HepG2 (cell line): ENCODE measurements around the gene COL10A1. TPM values are rescaled to one million over a fixed set of nuclear protein-coding genes. Genes with fewer than 3 reads are reported as not detected.

ENCODE experiments used
- ATAC-seq: fragments of 200-7000 bp; cut with Tn5 transposase; 3 replicates; pipeline ENCODE4 v1.9.1; 2020; ENCODE audit warnings: mild to moderate bottlenecking, moderate library complexity
- BruUV-seq: library from RNA; stranded (reverse); fragments of 400-500 nt; replicated peaks from 2 replicates; lab custom pipeline; 2021; lab: Mats Ljungman, UMichigan
- CTCF ChIA-PET: fragments of 300-600 bp; formaldehyde crosslinking; extraction: SDS; loops from one replicate; lab custom pipeline; 2021; ENCODE audit warnings: low total read pairs, inconsistent platforms, low intra/inter-chr PET ratio; lab: Yijun Ruan, JAX
- POLR2A ChIA-PET: fragments of 350-600 bp; sonication (Branson Sonifier 250); formaldehyde crosslinking; loops from one replicate; lab custom pipeline; 2020; ENCODE audit warnings: antibody characterized with exemption, inconsistent platforms; lab: Yijun Ruan, JAX
- DNase-seq: peaks from one replicate; pipeline ENCODE4 v3.0.0-alpha.2; 2015; ENCODE audit warnings: low spot score
- FAIRE-seq: peaks from 3 replicates; lab custom pipeline; 2011; peaks lifted over from hg19 to GRCh38; lab: Jason Lieb, UNC
- H2AFZ ChIP-seq: one replicate; pipeline ENCODE4 v1.6.1; 2011; ENCODE audit warnings: low read length, inconsistent platforms
- H3K27ac ChIP-seq: fragments of 300-600 bp; 3 replicates; pipeline ENCODE4 v1.8.0; 2011; ENCODE audit warnings: mixed run types, mild to moderate bottlenecking, mixed read lengths, low read length, inconsistent platforms; ENCODE audit not compliant: insufficient read depth; ENCODE audit errors: extremely low read length
- H3K27me3 ChIP-seq, 2 experiments: fragments of 200-600 bp in 1 of 2; 2 replicates in 1 of 2; 3 replicates in 1 of 2; pipeline versions ENCODE4 v1.6.0 to v1.8.0; 2011; ENCODE audit warnings: low read length in 2 of 2, mild to moderate bottlenecking in 2 of 2, moderate library complexity in 2 of 2, inconsistent platforms in 1 of 2; ENCODE audit not compliant: insufficient read depth in 2 of 2, control insufficient read depth in 1 of 2
- H3K36me3 ChIP-seq, 2 experiments: fragments of 200-600 bp in 1 of 2; replicated peaks in 1 of 2; 2 replicates in 1 of 2; 3 replicates in 1 of 2; pipeline versions ENCODE4 v1.5.1 to v1.8.0; 2011; ENCODE audit warnings: low read length in 2 of 2, inconsistent platforms in 1 of 2; ENCODE audit not compliant: insufficient read depth in 2 of 2, control insufficient read depth in 1 of 2
- H3K4me1 ChIP-seq: 2 replicates; pipeline ENCODE4 v1.5.1; 2012; ENCODE audit warnings: low read length, inconsistent platforms; ENCODE audit not compliant: insufficient read depth
- H3K4me2 ChIP-seq: 2 replicates; pipeline ENCODE4 v1.6.0; 2011; ENCODE audit warnings: low read depth, low read length, inconsistent platforms
- H3K4me3 ChIP-seq, 3 experiments: fragments of 200-600 bp in 1 of 3; sonication (generic), shearing (Covaris generic) in 1 of 3; replicated peaks in 1 of 3; 2 replicates each; pipeline ENCODE4 v1.5.1; 2011 to 2016; ENCODE audit warnings: low read length in 3 of 3, inconsistent platforms in 2 of 3, low read depth in 2 of 3, mild to moderate bottlenecking in 2 of 3, control low read depth in 1 of 3, mixed read lengths in 1 of 3; ENCODE audit not compliant: insufficient read depth in 1 of 3
- H3K79me2 ChIP-seq: one replicate; pipeline ENCODE4 v1.6.1; 2011; ENCODE audit warnings: low read length, inconsistent platforms; ENCODE audit not compliant: insufficient read depth
- H3K9ac ChIP-seq: 2 replicates; pipeline ENCODE4 v1.6.0; 2011; ENCODE audit warnings: mild to moderate bottlenecking, low read depth, low read length, inconsistent platforms; ENCODE audit not compliant: insufficient read depth
- H3K9me3 ChIP-seq: 2 replicates; pipeline ENCODE4 v1.5.1; 2012; ENCODE audit warnings: mild to moderate bottlenecking, low read length
- H4K20me1 ChIP-seq: 2 replicates; pipeline ENCODE4 v1.6.0; 2011; ENCODE audit warnings: inconsistent platforms, mild to moderate bottlenecking, low read length, moderate library complexity; ENCODE audit not compliant: insufficient read depth
- GTF2F1 ChIP-seq: fragments of 150-350 bp; IDR thresholded peaks from 2 replicates; pipeline ENCODE4 v1.6.1; 2014; ENCODE audit warnings: low read length
- HOXA7 ChIP-seq: sonication (generic); formaldehyde crosslinking; IDR thresholded peaks from 2 replicates; pipeline ENCODE4 v1.8.1; 2022; ENCODE audit warnings: mild to moderate bottlenecking, missing genetic modification reagents, moderate library complexity
- IRX3 ChIP-seq: sonication (generic); formaldehyde crosslinking; IDR thresholded peaks from 2 replicates; pipeline ENCODE4 v1.8.1; 2023; ENCODE audit warnings: mild to moderate bottlenecking, low read depth, missing genetic modification reagents, borderline replicate concordance
- NR2F1 ChIP-seq, 2 experiments: fragments of 450-650 bp in 1 of 2; formaldehyde crosslinking in 1 of 2; IDR thresholded peaks; 2 replicates each; pipeline versions ENCODE4 v1.5.0 to v1.6.1; 2016 to 2020; ENCODE audit warnings: mild to moderate bottlenecking in 1 of 2, missing compliant biosample characterization in 1 of 2, missing genetic modification reagents in 1 of 2, moderate library complexity in 1 of 2
- PLRG1 ChIP-seq: fragments of 450-650 bp; conservative IDR thresholded peaks from 2 replicates; pipeline ENCODE4 v1.6.1; 2016
- TAF1 ChIP-seq: sonication (generic); formaldehyde crosslinking; IDR thresholded peaks from 2 replicates; pipeline ENCODE4 v1.4.0; 2020; ENCODE audit warnings: missing genetic modification reagents
- ZFP41 ChIP-seq: sonication (generic); formaldehyde crosslinking; IDR thresholded peaks from 2 replicates; pipeline ENCODE4 v1.4.0; 2020; ENCODE audit warnings: mild to moderate bottlenecking, missing genetic modification reagents, borderline replicate concordance
- ZNF121 ChIP-seq: sonication (generic); formaldehyde crosslinking; IDR thresholded peaks from 2 replicates; pipeline ENCODE4 v1.5.0; 2020; ENCODE audit warnings: mild to moderate bottlenecking, missing genetic modification reagents
- ZNF235 ChIP-seq: sonication (generic); formaldehyde crosslinking; IDR thresholded peaks from 2 replicates; pipeline ENCODE4 v1.8.1; 2023; ENCODE audit warnings: mild to moderate bottlenecking, missing genetic modification reagents, borderline replicate concordance
- ZNF549 ChIP-seq: sonication (generic); formaldehyde crosslinking; IDR thresholded peaks from 2 replicates; pipeline ENCODE4 v1.5.0; 2020; ENCODE audit warnings: missing genetic modification reagents
- ZNF607 ChIP-seq: sonication (generic); formaldehyde crosslinking; IDR thresholded peaks from 2 replicates; pipeline ENCODE4 v1.5.1; 2020; ENCODE audit warnings: missing genetic modification reagents, mild to moderate bottlenecking, borderline replicate concordance
- ZSCAN21 ChIP-seq: sonication (generic); formaldehyde crosslinking; IDR thresholded peaks from 2 replicates; pipeline ENCODE4 v1.8.0; 2022; ENCODE audit warnings: mild to moderate bottlenecking, missing genetic modification reagents, moderate library complexity, borderline replicate concordance
- WGBS: methylation state at CpG from one replicate; pipeline ENCODE4 v1.1.6; 2017; ENCODE audit warnings: low lambda C conversion rate; 5-methylcytosine and 5-hydroxymethylcytosine counted together
- in situ Hi-C: cut with HindIII; loops from 2 replicates; pipeline ENCODE4 v1.10.0; 2017; ENCODE audit warnings: low pct_unique_long_range_greater_than_20kb; ENCODE audit not compliant: extremely low pct_ligation_motif_present
- intact Hi-C: fragments of 100-400 bp; cut with micrococcal nuclease; formaldehyde crosslinking; loops from one replicate; pipeline ENCODE4 v1.10.0; 2022; ENCODE audit not compliant: unreplicated experiment
- polyA plus RNA-seq, 8 experiments: library from polyadenylated mRNA; depleted of rRNA in 3 of 8; stranded (reverse) in 7 of 8; unstranded in 1 of 8; fragments of >200 nt; fragmentation: Illumina TruSeq in 4 of 8; extraction: Trizol in 4 of 8; gene quantifications; 2 replicates each; pipeline versions ENCODE4 v1.2.1 to v1.2.3, GENCODE V29; 2011 to 2016; ENCODE audit warnings: low read depth in 4 of 8, missing spikeins in 1 of 8, mixed read lengths in 1 of 8; ENCODE audit not compliant: insufficient read depth in 1 of 8
- total RNA-seq, 5 experiments: library from RNA; depleted of rRNA; stranded (reverse); fragments of >200 nt; fragmentation: Illumina TruSeq; extraction: Trizol; gene quantifications; 2 replicates each; pipeline ENCODE4 v1.2.3, GENCODE V29; 2016; ENCODE audit warnings: low read depth in 1 of 5
- TF ChIP-seq, protein P1 (sequence below): IDR thresholded peaks from 2 replicates; pipeline ENCODE4 v1.6.1; 2016; ENCODE audit warnings: missing compliant biosample characterization, missing genetic modification reagents, borderline replicate concordance
- TF ChIP-seq, protein P2 (sequence below): sonication (generic); formaldehyde crosslinking; IDR thresholded peaks from 2 replicates; pipeline ENCODE4 v1.4.0; 2020; ENCODE audit warnings: missing genetic modification reagents, borderline replicate concordance
- TF ChIP-seq, protein P3 (sequence below): sonication (generic); formaldehyde crosslinking; IDR thresholded peaks from 2 replicates; pipeline ENCODE4 v1.5.0; 2020; ENCODE audit warnings: mild to moderate bottlenecking, low read depth, missing genetic modification reagents, borderline replicate concordance
- TF ChIP-seq, protein P4 (sequence below): sonication (generic); formaldehyde crosslinking; conservative IDR thresholded peaks from 2 replicates; pipeline ENCODE4 v1.4.0; 2020; ENCODE audit warnings: missing genetic modification reagents

COL10A1 gene
- total and polyA plus RNA-seq, 2 of the 13 experiments (the other 11 are each of a cell fraction or from before 2014, with no cell fraction given): 0.07 TPM; not detected in 1

DNA sequence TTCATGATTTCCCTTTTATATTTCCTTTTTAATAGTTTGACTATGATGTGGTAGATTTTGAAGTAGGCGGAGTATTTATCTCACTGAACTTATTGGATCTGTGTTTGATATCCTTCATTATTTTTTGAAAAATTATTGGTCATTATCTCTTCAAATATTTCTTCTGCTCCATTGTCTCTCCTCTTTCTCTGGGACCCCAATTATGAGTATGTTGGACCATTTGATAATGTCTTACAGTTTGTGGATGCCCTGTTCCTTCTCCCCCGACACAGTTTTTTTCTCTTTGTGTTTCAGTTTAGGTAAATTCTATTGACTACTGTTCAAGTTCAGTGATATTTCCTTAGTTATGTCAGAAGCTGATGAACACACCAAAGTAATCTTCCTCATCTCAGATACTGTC, 49.4 kb upstream of the COL10A1 start (continued):
- TF ChIP-seq, protein P1, sequence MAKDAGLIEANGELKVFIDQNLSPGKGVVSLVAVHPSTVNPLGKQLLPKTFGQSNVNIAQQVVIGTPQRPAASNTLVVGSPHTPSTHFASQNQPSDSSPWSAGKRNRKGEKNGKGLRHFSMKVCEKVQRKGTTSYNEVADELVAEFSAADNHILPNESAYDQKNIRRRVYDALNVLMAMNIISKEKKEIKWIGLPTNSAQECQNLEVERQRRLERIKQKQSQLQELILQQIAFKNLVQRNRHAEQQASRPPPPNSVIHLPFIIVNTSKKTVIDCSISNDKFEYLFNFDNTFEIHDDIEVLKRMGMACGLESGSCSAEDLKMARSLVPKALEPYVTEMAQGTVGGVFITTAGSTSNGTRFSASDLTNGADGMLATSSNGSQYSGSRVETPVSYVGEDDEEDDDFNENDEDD (CRISPR knock-in tag): no peak
- TF ChIP-seq GTF2F1 (no peak), ZNF549 (no peak), IRX3 (CRISPR knock-in tag) (no peak), ZSCAN21 (CRISPR knock-in tag) (no peak)
- TF ChIP-seq, all 625 proteins: peak for 0

DNA sequence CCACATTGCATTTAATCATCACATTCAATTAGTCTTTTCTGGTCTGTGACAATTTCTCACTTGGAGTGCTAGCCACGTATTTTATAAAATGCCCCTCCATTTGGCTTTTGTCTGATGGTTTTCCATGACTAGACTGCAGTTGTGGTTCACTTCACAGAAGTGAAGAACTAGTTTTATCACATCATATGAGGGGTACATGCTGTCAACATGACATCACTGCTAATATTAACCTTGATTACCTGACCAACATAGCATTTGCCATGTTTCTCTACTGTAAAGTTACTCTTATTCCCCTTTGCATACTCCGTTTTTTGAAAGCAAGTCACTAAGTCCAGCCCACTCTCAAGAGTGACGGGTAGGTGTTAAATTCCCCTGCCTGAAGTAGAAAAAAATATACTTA, 48.0 kb upstream of the COL10A1 start:
- Histone ChIP-seq H3K4me1 (no peaks in the 10 kb centered on the region), H3K36me3 (peaks cover 0 to 2% of the 10 kb centered on the region in 2 experiments; a peak in 1 of 5 replicates), H3K27ac (no peak overlapping the region), H2AFZ (no peak overlapping the region), H3K9me3 (peaks cover 20% of the 10 kb centered on the region), H3K79me2 (no peaks in the 10 kb centered on the region), H3K4me2 (no peak overlapping the region), H3K27me3 (no peaks in the 10 kb centered on the region), H4K20me1 (no peaks in the 10 kb centered on the region), H3K4me3 (no peak overlapping the region), H3K9ac (no peak overlapping the region)
- DNase-seq (no peak), FAIRE-seq (no peak), ATAC-seq (no peak)
- TF ChIP-seq ZNF607 (CRISPR knock-in tag): no peak
- no peak for TF ChIP-seq NR2F1 (CRISPR knock-in tag; IDR thresholded peaks at IDR 0.05)
- TF ChIP-seq HOXA7 (CRISPR knock-in tag): no peak
- no peak for TF ChIP-seq ZFP41
- TF ChIP-seq, protein P2, sequence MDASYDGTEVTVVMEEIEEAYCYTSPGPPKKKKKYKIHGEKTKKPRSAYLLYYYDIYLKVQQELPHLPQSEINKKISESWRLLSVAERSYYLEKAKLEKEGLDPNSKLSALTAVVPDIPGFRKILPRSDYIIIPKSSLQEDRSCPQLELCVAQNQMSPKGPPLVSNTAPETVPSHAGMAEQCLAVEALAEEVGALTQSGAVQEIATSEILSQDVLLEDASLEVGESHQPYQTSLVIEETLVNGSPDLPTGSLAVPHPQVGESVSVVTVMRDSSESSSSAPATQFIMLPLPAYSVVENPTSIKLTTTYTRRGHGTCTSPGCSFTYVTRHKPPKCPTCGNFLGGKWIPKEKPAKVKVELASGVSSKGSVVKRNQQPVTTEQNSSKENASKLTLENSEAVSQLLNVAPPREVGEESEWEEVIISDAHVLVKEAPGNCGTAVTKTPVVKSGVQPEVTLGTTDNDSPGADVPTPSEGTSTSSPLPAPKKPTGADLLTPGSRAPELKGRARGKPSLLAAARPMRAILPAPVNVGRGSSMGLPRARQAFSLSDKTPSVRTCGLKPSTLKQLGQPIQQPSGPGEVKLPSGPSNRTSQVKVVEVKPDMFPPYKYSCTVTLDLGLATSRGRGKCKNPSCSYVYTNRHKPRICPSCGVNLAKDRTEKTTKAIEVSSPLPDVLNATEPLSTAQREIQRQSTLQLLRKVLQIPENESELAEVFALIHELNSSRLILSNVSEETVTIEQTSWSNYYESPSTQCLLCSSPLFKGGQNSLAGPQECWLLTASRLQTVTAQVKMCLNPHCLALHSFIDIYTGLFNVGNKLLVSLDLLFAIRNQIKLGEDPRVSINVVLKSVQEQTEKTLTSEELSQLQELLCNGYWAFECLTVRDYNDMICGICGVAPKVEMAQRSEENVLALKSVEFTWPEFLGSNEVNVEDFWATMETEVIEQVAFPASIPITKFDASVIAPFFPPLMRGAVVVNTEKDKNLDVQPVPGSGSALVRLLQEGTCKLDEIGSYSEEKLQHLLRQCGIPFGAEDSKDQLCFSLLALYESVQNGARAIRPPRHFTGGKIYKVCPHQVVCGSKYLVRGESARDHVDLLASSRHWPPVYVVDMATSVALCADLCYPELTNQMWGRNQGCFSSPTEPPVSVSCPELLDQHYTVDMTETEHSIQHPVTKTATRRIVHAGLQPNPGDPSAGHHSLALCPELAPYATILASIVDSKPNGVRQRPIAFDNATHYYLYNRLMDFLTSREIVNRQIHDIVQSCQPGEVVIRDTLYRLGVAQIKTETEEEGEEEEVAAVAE: no peak
- TF ChIP-seq TAF1 (CRISPR knock-in tag): no peak
- no peak for TF ChIP-seq ZNF235 (CRISPR knock-in tag)
- no peak for TF ChIP-seq PLRG1
- no peak for TF ChIP-seq ZNF121
- TF ChIP-seq, protein P3, sequence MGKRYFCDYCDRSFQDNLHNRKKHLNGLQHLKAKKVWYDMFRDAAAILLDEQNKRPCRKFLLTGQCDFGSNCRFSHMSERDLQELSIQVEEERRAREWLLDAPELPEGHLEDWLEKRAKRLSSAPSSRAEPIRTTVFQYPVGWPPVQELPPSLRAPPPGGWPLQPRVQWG (CRISPR knock-in tag): no peak
- TF ChIP-seq, protein P4, sequence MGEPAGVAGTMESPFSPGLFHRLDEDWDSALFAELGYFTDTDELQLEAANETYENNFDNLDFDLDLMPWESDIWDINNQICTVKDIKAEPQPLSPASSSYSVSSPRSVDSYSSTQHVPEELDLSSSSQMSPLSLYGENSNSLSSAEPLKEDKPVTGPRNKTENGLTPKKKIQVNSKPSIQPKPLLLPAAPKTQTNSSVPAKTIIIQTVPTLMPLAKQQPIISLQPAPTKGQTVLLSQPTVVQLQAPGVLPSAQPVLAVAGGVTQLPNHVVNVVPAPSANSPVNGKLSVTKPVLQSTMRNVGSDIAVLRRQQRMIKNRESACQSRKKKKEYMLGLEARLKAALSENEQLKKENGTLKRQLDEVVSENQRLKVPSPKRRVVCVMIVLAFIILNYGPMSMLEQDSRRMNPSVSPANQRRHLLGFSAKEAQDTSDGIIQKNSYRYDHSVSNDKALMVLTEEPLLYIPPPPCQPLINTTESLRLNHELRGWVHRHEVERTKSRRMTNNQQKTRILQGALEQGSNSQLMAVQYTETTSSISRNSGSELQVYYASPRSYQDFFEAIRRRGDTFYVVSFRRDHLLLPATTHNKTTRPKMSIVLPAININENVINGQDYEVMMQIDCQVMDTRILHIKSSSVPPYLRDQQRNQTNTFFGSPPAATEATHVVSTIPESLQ (CRISPR knock-in tag): no peak
- in situ Hi-C loops: no loop called here
- no TSS peak for BruUV-seq
- POLR2A ChIA-PET: no interaction called here
- intact Hi-C loops: no loop called here
- CTCF ChIA-PET: no interaction called here
- WGBS: 63% methylated on average over 3 of the region's 3 CpGs
